K562 (cell line): ENCODE results near the gene C1QTNF5. TPM values are rescaled to one million over a fixed set of nuclear protein-coding genes. Genes with fewer than 3 reads are reported as not detected.

Source experiments
- ADNP ChIP-seq: fragments of 200-800 bp; sonication (Bioruptor generic); IDR thresholded peaks from 2 replicates; pipeline ENCODE4 v1.6.1; 2016; ENCODE audit warnings: missing genetic modification characterization, missing compliant biosample characterization
- BCOR ChIP-seq: fragments of 450-650 bp; IDR thresholded peaks from 2 replicates; pipeline ENCODE4 v1.6.1; 2016
- CAMTA2 ChIP-seq: fragments of 250-450 bp; sonication (Bioruptor Pico); conservative IDR thresholded peaks from 2 replicates; pipeline ENCODE4 v1.5.1; 2022
- CGGBP1 ChIP-seq: fragments of 250-450 bp; sonication (Bioruptor Pico); IDR thresholded peaks from 2 replicates; pipeline ENCODE4 v1.9.0; 2021; ENCODE audit warnings: mild to moderate bottlenecking
- ETV1 ChIP-seq: fragments of 450-650 bp; conservative IDR thresholded peaks from 2 replicates; pipeline ENCODE4 v1.6.1; 2016; ENCODE audit warnings: missing genetic modification characterization, control low read depth, low read depth, missing compliant biosample characterization
- HMGN3 ChIP-seq: IDR thresholded peaks from 2 replicates; pipeline ENCODE4 v1.6.1; 2011; ENCODE audit warnings: borderline replicate concordance, low read depth, mild to moderate bottlenecking, mixed read lengths, low read length; ENCODE audit not compliant: insufficient read length; ENCODE audit errors: extremely low read depth
- MAZ ChIP-seq, 2 experiments: fragments of 450-650 bp in 1 of 2; sonication (generic) in 1 of 2; formaldehyde crosslinking; IDR thresholded peaks in 1 of 2; conservative IDR thresholded peaks in 1 of 2; 2 replicates each; pipeline versions ENCODE4 v1.4.0 to v1.5.0; 2020; ENCODE audit warnings: mild to moderate bottlenecking in 1 of 2, missing genetic modification reagents in 1 of 2
- MYBL2 ChIP-seq, 2 experiments: fragments of 450-650 bp in 1 of 2; sonication (generic) in 1 of 2; formaldehyde crosslinking in 1 of 2; IDR thresholded peaks; 2 replicates each; pipeline versions ENCODE4 v1.6.1 to v1.8.1; 2017 to 2022; ENCODE audit warnings: borderline replicate concordance in 1 of 2, inconsistent platforms in 1 of 2, low read depth in 1 of 2, mild to moderate bottlenecking in 1 of 2, missing genetic modification reagents in 1 of 2, moderate library complexity in 1 of 2
- NFYB ChIP-seq: IDR thresholded peaks from 2 replicates; pipeline ENCODE4 v1.6.1; 2011; ENCODE audit warnings: mild to moderate bottlenecking, moderate library complexity; ENCODE audit not compliant: insufficient read length; ENCODE audit errors: extremely low read depth
- PCBP2 ChIP-seq: fragments of 200-400 bp; formaldehyde crosslinking; IDR thresholded peaks from 2 replicates; pipeline ENCODE4 v1.6.1; 2018; ENCODE audit warnings: low read length, low read depth, mild to moderate bottlenecking, moderate library complexity; ENCODE audit not compliant: poor library complexity, severe bottlenecking
- PHTF2 ChIP-seq: fragments of 250-450 bp; sonication (Bioruptor Pico); IDR thresholded peaks from 2 replicates; pipeline ENCODE4 v1.5.0; 2021; ENCODE audit warnings: mild to moderate bottlenecking
- POLR2H ChIP-seq: IDR thresholded peaks from 2 replicates; pipeline ENCODE4 v1.6.1; 2016; ENCODE audit warnings: missing genetic modification characterization, low read depth, mild to moderate bottlenecking, control low read depth, missing compliant biosample characterization, moderate library complexity
- POLR3G ChIP-seq: IDR thresholded peaks from 2 replicates; pipeline ENCODE4 v1.6.1; 2011; ENCODE audit not compliant: insufficient read length, insufficient replicate concordance; ENCODE audit errors: extremely low read depth
- SRSF1 ChIP-seq: fragments of 200-400 bp; formaldehyde crosslinking; IDR thresholded peaks from 2 replicates; pipeline ENCODE4 v1.6.1; 2017; ENCODE audit warnings: mild to moderate bottlenecking, low read depth, low read length, moderate library complexity
- VEZF1 ChIP-seq: fragments of 200-800 bp; sonication (Bioruptor generic); IDR thresholded peaks from 2 replicates; pipeline ENCODE4 v1.6.1; 2017; ENCODE audit warnings: missing genetic modification characterization, missing compliant biosample characterization
- ZBTB33 ChIP-seq: sonication (generic); formaldehyde crosslinking; IDR thresholded peaks from 2 replicates; pipeline ENCODE4 v1.8.1; 2023; ENCODE audit warnings: mild to moderate bottlenecking, missing genetic modification reagents
- ZNF146 ChIP-seq: IDR thresholded peaks from one replicate; pipeline ENCODE4 v1.6.1; 2018; ENCODE audit warnings: missing compliant biosample characterization; ENCODE audit not compliant: unreplicated experiment
- ZNF589 ChIP-seq: fragments of 200-800 bp; sonication (Bioruptor generic); IDR thresholded peaks from 2 replicates; pipeline ENCODE4 v1.6.1; 2016; ENCODE audit warnings: low read depth, missing genetic modification characterization, missing compliant biosample characterization
- polyA plus RNA-seq, 8 experiments: library from polyadenylated mRNA; depleted of rRNA in 4 of 8; stranded (reverse) in 5 of 8; unstranded in 3 of 8; fragments of >200 nt; fragmentation: Nextera tagmentation in 2 of 8; fragmentation: Illumina TruSeq in 1 of 8; extraction: Ambion mirVana in 2 of 8; extraction: Trizol in 1 of 8; gene quantifications; 2 replicates each; pipeline versions ENCODE4 v1.2.1 to v1.2.3, GENCODE V29; 2011 to 2014; ENCODE audit warnings: inconsistent platforms in 1 of 8, missing spikeins in 1 of 8
- total RNA-seq, 7 experiments: library from RNA; depleted of rRNA in 6 of 7; stranded (reverse); fragments of >200 nt in 6 of 7; fragmentation: Illumina TruSeq in 2 of 7; extraction: Trizol in 2 of 7; gene quantifications; 2 replicates each; pipeline versions ENCODE4 v1.2.1 to v1.2.3, GENCODE V29; 2011 to 2021; ENCODE audit warnings: low replicate concordance in 1 of 7
- TF ChIP-seq, protein P1 (sequence below): fragments of 450-650 bp; formaldehyde crosslinking; IDR thresholded peaks from 2 replicates; pipeline ENCODE4 v1.4.0; 2022; ENCODE audit warnings: missing genetic modification characterization
- TF ChIP-seq, protein P2 (sequence below): fragments of 250-450 bp; sonication (Bioruptor Pico); IDR thresholded peaks from 2 replicates; pipeline ENCODE4 v1.8.0; 2022; ENCODE audit warnings: moderate library complexity, mild to moderate bottlenecking, inconsistent platforms

C1QTNF5 gene
- total and polyA plus RNA-seq, 9 of the 15 experiments (the other 6 are each of a cell fraction or from before 2014, with no cell fraction given) = 0.07 to 0.76 (median 0.24) TPM; not detected in 1

GRCh38 chr11:119356349-119357031, 15.8 kb upstream of the C1QTNF5 start (continued):
- no peak for TF ChIP-seq MYBL2 (IDR thresholded peaks at IDR 0.05; ENCODE audit: low read depth)
- no peak for TF ChIP-seq MYBL2 (CRISPR knock-in tag; IDR thresholded peaks at IDR 0.05; ENCODE audit: borderline replicate concordance)
- TF ChIP-seq, protein P1, sequence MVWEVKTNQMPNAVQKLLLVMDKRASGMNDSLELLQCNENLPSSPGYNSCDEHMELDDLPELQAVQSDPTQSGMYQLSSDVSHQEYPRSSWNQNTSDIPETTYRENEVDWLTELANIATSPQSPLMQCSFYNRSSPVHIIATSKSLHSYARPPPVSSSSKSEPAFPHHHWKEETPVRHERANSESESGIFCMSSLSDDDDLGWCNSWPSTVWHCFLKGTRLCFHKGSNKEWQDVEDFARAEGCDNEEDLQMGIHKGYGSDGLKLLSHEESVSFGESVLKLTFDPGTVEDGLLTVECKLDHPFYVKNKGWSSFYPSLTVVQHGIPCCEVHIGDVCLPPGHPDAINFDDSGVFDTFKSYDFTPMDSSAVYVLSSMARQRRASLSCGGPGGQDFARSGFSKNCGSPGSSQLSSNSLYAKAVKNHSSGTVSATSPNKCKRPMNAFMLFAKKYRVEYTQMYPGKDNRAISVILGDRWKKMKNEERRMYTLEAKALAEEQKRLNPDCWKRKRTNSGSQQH (CRISPR knock-in tag) = 0 out of 2 replicates have a peak, but pooled peaks have one; percentile 39
- no peak for TF ChIP-seq ADNP (tag)
- TF ChIP-seq VEZF1 (CRISPR knock-in tag) = peak; percentile 67; the same call in 1 of the 2 replicates
- TF ChIP-seq POLR3G = no peak
- TF ChIP-seq ETV1 (tag) = no peak
- TF ChIP-seq ZBTB33 (CRISPR knock-in tag) = peak; percentile 93
- TF ChIP-seq BCOR = 0 out of 2 replicates have a peak, but pooled peaks have one; percentile 47
- no peak for TF ChIP-seq CGGBP1 (CRISPR knock-in tag)
- no peak for TF ChIP-seq NFYB
- TF ChIP-seq POLR2H (tag) = no peak
- TF ChIP-seq ZNF589 = no peak
- TF ChIP-seq ZNF146 (CRISPR knock-in tag) = no peak
- TF ChIP-seq, protein P2, sequence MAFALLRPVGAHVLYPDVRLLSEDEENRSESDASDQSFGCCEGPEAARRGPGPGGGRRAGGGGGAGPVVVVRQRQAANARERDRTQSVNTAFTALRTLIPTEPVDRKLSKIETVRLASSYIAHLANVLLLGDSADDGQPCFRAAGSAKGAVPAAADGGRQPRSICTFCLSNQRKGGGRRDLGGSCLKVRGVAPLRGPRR (CRISPR knock-in tag) = no peak
- TF ChIP-seq HMGN3 = peak; percentile 10
- no peak for TF ChIP-seq SRSF1
- peak in 1 of 2 experiments; percentile 74; a peak in 3 of 4 replicates for TF ChIP-seq MAZ (CRISPR knock-in tag; conservative IDR thresholded peaks at IDR 0.05 in 1 of 2, IDR thresholded peaks at IDR 0.05 in 1 of 2)
- no peak for TF ChIP-seq CAMTA2
- no peak for TF ChIP-seq PCBP2
- TF ChIP-seq PHTF2 = no peak
